Endothelial cell (in vitro differentiated cells): Measurements from ENCODE around the gene CBLC. TPM values are rescaled to one million over a fixed set of nuclear protein-coding genes. Genes with fewer than 3 reads are reported as not detected.

Experiments
- DNase-seq: peaks from one replicate; pipeline ENCODE4 v3.0.0; 2021; ENCODE audit warnings: low spot score
- H3K27ac Mint-ChIP-seq: one replicate; pipeline ENCODE4 v1.8.0; 2021; ENCODE audit warnings: mixed read lengths, inconsistent platforms; ENCODE audit not compliant: unreplicated experiment
- H3K27me3 Mint-ChIP-seq: one replicate; pipeline ENCODE4 v1.8.0; 2021; ENCODE audit warnings: mild to moderate bottlenecking, moderate library complexity, mixed read lengths, inconsistent platforms; ENCODE audit not compliant: unreplicated experiment
- H3K36me3 Mint-ChIP-seq: one replicate; pipeline ENCODE4 v1.8.0; 2021; ENCODE audit warnings: mild to moderate bottlenecking, low read depth, mixed read lengths, inconsistent platforms; ENCODE audit not compliant: unreplicated experiment
- H3K4me1 Mint-ChIP-seq: one replicate; pipeline ENCODE4 v1.8.0; 2021; ENCODE audit warnings: mild to moderate bottlenecking, mixed read lengths, inconsistent platforms; ENCODE audit not compliant: unreplicated experiment
- H3K4me3 Mint-ChIP-seq: one replicate; pipeline ENCODE4 v1.8.0; 2021; ENCODE audit warnings: mild to moderate bottlenecking, mixed read lengths, inconsistent platforms; ENCODE audit not compliant: unreplicated experiment
- H3K9me3 Mint-ChIP-seq: one replicate; pipeline ENCODE4 v1.8.0; 2021; ENCODE audit warnings: mixed read lengths, inconsistent platforms; ENCODE audit not compliant: unreplicated experiment
- total RNA-seq: library from RNA; stranded (reverse); fragmentation: NEBNext Ultra II Directional; extraction: Animal tissue kit (Norgen Biotek cat#: 25700); gene quantifications from one replicate; pipeline ENCODE4 v1.2.1, GENCODE V29; 2021; ENCODE audit not compliant: unreplicated experiment
- TF ChIP-seq, protein P1 (sequence below): fragments of 200-600 bp; sonication (generic); IDR thresholded peaks from one replicate; pipeline ENCODE4 v1.5.0; 2021; ENCODE audit warnings: antibody characterized with exemption; ENCODE audit not compliant: unreplicated experiment

Gene CBLC
- total RNA-seq, 1 donor from 2014 or later: 0.85 TPM

GRCh38 chr19:44841231-44841630 lies 63.5 kb downstream of the CBLC start:
- Mint-ChIP-seq H3K9me3 (no peaks in the 10 kb centered on the region), H3K4me3 (no peak overlapping the region), H3K36me3 (peaks cover 9% of the 10 kb centered on the region), H3K27me3 (peaks cover 6% of the 10 kb centered on the region), H3K4me1 (peaks cover 9% of the 10 kb centered on the region), H3K27ac (no peak overlapping the region)
- no peak for DNase-seq
- TF ChIP-seq, protein P1, sequence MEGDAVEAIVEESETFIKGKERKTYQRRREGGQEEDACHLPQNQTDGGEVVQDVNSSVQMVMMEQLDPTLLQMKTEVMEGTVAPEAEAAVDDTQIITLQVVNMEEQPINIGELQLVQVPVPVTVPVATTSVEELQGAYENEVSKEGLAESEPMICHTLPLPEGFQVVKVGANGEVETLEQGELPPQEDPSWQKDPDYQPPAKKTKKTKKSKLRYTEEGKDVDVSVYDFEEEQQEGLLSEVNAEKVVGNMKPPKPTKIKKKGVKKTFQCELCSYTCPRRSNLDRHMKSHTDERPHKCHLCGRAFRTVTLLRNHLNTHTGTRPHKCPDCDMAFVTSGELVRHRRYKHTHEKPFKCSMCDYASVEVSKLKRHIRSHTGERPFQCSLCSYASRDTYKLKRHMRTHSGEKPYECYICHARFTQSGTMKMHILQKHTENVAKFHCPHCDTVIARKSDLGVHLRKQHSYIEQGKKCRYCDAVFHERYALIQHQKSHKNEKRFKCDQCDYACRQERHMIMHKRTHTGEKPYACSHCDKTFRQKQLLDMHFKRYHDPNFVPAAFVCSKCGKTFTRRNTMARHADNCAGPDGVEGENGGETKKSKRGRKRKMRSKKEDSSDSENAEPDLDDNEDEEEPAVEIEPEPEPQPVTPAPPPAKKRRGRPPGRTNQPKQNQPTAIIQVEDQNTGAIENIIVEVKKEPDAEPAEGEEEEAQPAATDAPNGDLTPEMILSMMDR: no peak

DNA sequence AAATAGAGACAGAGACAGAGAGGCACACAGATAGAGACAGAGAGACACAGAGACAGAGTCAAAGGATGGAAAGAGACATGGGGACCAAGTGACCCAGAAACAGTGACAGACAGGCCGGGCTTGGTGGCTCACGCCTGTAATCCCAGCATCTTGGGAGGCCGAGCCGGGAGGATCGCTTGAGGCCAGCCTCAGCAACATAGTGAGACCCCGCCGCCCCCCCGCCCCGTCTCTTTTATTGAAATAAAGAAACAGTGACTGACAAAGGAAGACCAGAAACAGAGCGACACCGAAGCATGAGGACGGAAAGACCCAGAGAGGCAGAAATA lies 67.6 kb downstream of the CBLC start:
- H3K4me1 Mint-ChIP-seq: peaks cover 32% of the 10 kb centered on the region
- H3K36me3 Mint-ChIP-seq: peaks cover 27% of the 10 kb centered on the region
- peaks cover 31% of the 10 kb centered on the region for H3K27me3 Mint-ChIP-seq
- no peaks in the 10 kb centered on the region for H3K9me3 Mint-ChIP-seq
- TF ChIP-seq, protein P1: no peak
- DNase-seq: no peak
- peak overlapping the region; percentile 90 for H3K4me3 Mint-ChIP-seq
- H3K27ac Mint-ChIP-seq: peak overlapping the region; percentile 82

DNA sequence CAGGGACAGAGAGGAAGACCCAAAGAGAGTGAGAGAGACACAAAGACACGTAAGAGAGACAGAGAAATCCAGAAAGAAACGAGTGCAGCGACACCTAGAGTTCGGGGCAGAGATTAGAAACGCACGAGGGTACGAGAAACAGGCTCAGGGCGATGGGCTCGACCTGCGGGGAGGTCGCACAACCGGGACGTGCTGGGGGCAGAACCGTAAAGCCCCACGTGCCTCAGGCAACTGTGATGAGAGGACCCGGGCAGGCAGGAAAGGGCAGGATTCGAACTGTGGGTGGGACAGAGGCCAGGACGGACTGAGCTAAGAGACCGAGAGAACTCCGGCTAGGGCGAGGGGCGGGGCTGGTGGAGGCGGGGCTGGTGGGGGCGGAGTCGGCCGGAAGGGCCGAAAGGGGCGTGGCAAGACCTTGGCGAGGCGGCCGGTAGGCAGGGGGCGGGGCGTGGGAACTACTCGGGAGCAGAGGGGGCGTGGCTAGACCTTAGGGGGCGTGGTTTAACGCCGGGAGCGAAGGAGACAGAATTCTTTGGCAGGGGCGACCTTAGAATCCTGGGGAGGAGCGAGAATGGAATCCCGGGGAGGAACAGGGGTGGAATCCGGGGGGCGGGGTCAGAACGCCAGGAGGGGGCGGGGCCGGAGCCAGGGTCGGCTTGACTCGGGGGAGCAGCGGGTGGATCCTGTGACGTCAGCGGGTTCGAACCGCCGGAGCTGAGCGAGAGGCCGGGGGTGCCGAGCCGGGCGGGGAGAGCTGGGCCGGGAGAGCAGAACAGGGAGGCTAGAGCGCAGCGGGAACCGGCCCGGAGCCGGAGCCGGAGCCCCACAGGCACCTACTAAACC lies 68.1 kb downstream of the CBLC start, which contains the start of gene NECTIN2:
TSS of gene NECTIN2 (plus strand) at position 686 of the 843 bp plus-strand sequence. CDS start 229 bp downstream, outside the sequence.
- Mint-ChIP-seq H3K4me1 (peaks cover 37% of the 10 kb centered on the region), H3K27ac (peak within 1 kb of the TSS; percentile 99), H3K36me3 (peaks cover 30% of the 10 kb centered on the region)

GRCh38 chr19:44846455-44847143 lies 68.9 kb downstream of the CBLC start:
- Mint-ChIP-seq H3K36me3 (peaks cover 30% of the 10 kb centered on the region), H3K4me1 (peaks cover 44% of the 10 kb centered on the region), H3K27me3 (peaks cover 33% of the 10 kb centered on the region), H3K27ac (peak overlapping the region; percentile 99), H3K4me3 (peak overlapping the region; percentile 100), H3K9me3 (no peaks in the 10 kb centered on the region)
- peak; percentile 67 for DNase-seq
- TF ChIP-seq, protein P1: no peak

More for the DNA sequence above, 68.1 kb downstream of the CBLC start, which contains the start of gene NECTIN2:
- Mint-ChIP-seq H3K27me3 (peaks cover 33% of the 10 kb centered on the region), H3K4me3 (peak within 1 kb of the TSS; percentile 100), H3K9me3 (no peaks in the 10 kb centered on the region)
- peak; percentile 100 for DNase-seq
- TF ChIP-seq, protein P1: peak; percentile 27
